Activated CD4-positive, alpha-beta T cell treated with anti-CD3 and anti-CD28 coated beads, Interleukin-2, Interleukin-4, amounts not matched to agents 100 ng/mL and 50 ng/mL, durations not matched to agents 16 hours and 8 hours (primary cell): ENCODE data around the gene ITGA11.
"Not testable (repeated sequence)": the region's sequence is repeated elsewhere in the genome, so short reads cannot be mapped to it uniquely, and the experiment has no call there.

Experiments used
- DNase-seq: peaks from one replicate; pipeline ENCODE4 v3.0.0-alpha.2; 2020; ENCODE audit warnings: low spot score

ITGA11 gene

GRCh38 chr15:68423359-68424296 is 8.3 kb downstream of the ITGA11 start:
- no peak for DNase-seq

GRCh38 chr15:68422403-68423145 is 9.4 kb downstream of the ITGA11 start:
- DNase-seq = not testable (repeated sequence)

GRCh38 chr15:68421798-68422402 is 10.1 kb downstream of the ITGA11 start:
- DNase-seq = no peak

GRCh38 chr15:68421115-68421551 is 10.8 kb downstream of the ITGA11 start:
- no peak for DNase-seq

- no peak for DNase-seq
These were observed 11.7 kb downstream of the ITGA11 start for GRCh38 chr15:68420186-68420684.

GRCh38 chr15:68419301-68420175 is 12.4 kb downstream of the ITGA11 start:
- DNase-seq = no peak

GRCh38 chr15:68418611-68419161 is 13.3 kb downstream of the ITGA11 start:
- no peak for DNase-seq

GRCh38 chr15:68417897-68418296 is 14.1 kb downstream of the ITGA11 start:
- no peak for DNase-seq

GRCh38 chr15:68417051-68417450 is 14.9 kb downstream of the ITGA11 start:
- DNase-seq = no peak

GRCh38 chr15:68416158-68416535 is 15.8 kb downstream of the ITGA11 start:
- DNase-seq = no peak

GRCh38 chr15:68415501-68416157 is 16.3 kb downstream of the ITGA11 start:
- no peak for DNase-seq

- DNase-seq = no peak
These were observed 16.9 kb downstream of the ITGA11 start for GRCh38 chr15:68415061-68415460.

GRCh38 chr15:68414591-68414990 is 17.4 kb downstream of the ITGA11 start:
- DNase-seq = no peak

GRCh38 chr15:68414206-68414555 is 17.8 kb downstream of the ITGA11 start:
- no peak for DNase-seq

GRCh38 chr15:68413363-68414205 is 18.4 kb downstream of the ITGA11 start:
- no peak for DNase-seq

- no peak for DNase-seq
These were observed 19.7 kb downstream of the ITGA11 start for GRCh38 chr15:68412218-68412617.

- DNase-seq = no peak
These were observed 20.2 kb downstream of the ITGA11 start for GRCh38 chr15:68411735-68412134.

GRCh38 chr15:68411343-68411675 is 20.7 kb downstream of the ITGA11 start:
- no peak for DNase-seq

- no peak for DNase-seq
These were observed 21.3 kb downstream of the ITGA11 start for GRCh38 chr15:68410466-68411342.
